Activated CD8-positive, alpha-beta memory T cell treated with anti-CD3 and anti-CD28 coated beads, Interleukin-2, amount 50 U/mL, for 4 hours (primary cell): ENCODE data around the gene PGLYRP2.

Experiments
- DNase-seq: peaks from one replicate; pipeline ENCODE4 v3.0.0-alpha.2; 2020

Gene PGLYRP2

DNA sequence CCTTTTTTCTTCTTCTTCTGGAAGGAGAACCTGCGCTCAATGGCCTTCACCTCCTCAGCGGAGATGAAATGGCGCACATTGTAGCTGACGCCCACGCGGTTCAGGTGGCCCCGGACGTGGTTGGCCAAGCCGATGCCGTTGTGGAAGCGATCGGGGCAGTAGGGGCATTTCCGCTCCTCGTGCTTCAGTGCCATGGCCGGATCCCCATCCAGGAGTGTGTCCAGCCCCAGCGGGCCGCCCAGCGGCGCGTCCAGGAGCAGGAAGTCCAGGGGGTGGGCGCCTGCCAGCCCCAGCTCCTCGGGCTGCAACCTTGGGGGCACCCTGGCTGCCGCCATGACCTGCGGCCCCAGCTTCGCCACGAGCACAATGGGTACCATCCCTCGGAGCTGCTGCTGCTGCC lies 40.7 kb downstream of the PGLYRP2 start:
- no peak for DNase-seq

DNA sequence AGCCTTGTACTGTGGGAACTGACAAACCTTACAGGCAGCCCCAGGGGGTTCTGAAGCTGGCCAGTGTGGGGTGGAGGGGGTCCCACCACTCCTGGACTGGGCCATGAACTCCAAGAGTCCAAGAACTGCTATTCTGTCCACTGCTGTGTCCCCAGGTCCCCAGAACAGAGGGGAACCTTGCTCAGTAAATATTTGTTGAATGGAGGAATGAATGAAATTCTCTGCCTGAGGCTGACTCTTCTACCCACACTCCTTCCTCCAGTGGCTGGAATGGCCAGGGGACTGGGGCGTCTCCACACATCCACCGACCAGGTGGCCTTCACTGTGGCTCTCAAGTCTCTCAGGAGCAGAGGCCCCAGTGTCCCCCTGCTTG lies 41.2 kb downstream of the PGLYRP2 start:
- DNase-seq: no peak

DNA sequence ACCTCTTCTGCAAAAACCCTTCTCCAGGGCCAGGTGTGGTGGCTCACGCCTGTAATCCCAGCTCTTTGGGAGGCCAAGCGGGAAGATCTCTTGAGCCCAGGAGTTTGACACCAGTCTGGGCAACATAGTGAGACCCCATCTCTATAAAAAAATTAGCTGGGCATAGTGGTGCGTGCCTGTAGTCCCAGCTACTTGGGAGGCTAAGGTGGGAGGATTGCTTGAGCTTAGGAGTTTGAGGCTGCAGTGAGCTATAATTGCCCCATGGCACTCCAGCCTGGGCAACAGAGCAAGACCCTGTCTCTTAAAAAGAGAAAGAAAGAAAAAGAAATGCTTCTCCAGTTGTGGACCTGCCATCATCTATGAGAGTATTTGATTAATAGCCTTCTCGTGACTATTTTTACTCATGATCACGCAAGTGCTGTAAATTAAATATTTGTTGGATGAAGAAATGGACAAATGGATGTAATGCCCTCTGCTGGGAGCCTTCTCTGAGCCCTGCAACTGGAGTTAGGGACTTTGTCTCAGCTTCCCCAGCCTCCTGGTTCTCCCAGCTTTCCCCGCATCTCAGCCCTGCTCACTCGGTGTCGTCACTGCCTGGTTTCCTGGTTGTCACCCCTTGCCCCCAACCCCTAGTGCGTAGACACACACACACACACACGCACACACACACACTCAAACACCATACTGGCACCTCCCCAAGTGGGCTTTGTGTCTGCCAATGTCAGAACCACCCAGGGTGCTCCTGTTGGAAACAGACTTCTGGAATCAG lies 41.8 kb downstream of the PGLYRP2 start:
- no peak for DNase-seq

DNA sequence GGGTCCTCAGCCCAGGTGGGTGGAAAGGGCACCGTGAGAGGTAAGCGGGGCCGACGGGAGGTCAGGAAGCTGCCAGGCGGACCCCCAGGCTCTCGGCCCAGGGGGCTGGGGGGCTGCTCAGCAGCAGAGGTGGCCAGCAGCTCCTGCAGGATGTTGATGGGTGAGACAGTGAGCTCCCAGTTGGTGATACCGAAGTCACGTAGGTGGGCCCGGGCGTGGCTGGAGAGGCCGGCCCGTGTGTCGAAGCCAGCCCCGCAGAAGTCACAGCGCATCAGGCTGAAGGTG lies 42.5 kb downstream of the PGLYRP2 start:
- DNase-seq: no peak

DNA sequence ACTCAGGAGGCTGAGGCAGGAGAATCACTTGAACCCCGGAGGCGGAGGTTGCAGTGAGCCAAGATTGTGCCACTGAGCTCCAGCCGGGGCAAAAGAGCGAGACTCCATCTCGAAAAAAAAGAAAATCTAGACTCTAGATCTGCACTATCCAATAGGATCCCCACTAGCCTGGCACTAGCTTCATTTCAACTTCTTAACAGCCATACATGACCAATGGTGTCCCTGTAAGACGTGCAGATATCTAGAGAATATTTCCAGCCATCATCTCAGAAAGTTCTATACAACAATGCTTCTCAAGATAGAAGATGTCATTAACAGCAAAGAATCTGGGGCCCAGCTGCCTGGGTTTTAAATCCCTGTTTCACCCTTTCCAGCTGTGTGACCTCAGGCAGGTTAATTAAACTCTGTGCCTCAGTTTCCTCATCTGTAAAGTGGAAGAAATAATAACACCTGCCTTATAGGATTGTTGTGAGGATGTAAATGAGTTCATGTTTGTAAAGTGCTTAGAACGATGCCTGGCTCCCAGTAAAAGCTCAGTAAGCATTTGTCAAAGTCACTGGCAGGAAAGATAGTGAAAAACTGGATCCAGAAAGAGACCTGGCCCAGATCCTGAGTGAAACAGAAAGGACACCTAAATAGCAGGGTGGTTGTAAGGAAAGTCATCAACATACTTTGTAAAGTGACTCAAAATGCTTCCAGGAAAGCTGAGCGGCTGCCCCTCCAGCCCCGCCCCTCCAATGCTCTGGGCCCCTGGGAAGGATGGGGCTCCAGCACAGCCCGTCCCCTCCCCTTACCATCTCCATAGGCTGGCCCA lies 43.1 kb downstream of the PGLYRP2 start:
- no peak for DNase-seq

DNA sequence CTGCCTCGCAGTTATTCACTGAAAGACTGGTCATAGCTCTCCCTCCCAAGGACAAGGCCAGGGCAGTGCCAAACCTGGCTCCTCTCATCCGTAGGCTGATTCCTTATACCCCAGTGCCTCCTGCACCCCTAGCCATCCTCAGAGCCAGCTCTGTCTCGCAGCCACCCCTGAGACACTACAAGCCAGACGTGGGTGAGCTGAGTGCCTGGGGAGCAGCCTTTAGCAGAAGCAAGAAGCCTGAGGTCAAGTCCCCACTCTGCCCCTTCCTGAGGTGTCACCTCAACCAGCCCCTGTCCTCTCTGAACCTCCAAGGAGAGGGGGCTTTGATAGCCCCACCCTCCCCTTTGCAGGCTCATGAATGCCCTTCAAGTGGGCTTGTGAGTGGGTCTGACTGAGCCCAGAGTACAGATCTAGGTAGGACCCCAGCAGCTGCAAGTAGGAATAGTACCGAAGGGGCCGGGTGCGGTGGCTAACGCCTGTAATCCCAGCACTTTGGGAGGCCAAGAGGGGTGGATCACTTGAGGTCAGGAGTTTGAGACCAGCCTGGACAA lies 45.7 kb downstream of the PGLYRP2 start:
- no peak for DNase-seq

DNA sequence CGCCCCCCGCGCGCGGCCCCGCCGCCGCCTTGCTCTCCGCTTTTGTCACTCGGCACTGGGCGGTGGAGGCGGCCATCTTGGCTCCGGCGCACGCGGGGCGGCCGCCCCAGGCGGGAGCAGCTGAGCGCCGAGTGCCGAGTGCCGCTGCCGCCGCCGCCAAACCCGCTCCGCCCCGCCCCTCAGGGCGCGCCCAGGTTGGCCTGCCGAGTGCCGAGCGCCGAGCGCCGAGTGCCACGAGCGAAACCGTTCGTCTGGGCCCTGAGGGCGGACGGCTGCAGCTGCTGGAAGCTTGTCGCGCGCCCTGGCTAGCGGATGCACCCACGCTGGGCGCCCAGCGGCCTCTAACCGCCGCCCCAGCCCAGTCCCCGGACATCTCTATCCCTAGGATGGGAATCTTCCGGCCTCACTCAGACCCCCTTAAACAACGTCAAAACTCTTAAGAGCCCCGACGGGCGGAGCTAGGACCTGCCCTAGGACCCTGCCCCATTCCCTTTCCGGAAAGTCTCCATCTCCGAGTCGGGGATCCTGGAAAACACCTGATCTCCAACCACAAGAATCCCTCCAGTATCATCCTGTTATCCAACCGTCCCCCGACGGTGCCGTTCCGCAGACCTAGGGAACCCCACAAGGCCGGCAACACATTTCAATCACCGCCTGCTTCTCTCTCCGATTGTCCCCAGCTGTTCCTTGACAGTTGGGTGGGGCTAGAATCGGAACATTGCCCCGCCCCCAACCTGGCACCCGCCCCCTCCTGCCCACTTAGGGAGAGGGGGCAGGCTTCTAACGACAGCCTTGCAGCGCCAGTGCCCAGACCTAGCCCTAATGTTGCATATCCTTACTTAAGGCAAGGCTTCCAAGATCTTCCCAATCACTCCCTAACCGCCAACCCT lies 46.4 kb downstream of the PGLYRP2 start:
- peak; percentile 95 for DNase-seq

DNA sequence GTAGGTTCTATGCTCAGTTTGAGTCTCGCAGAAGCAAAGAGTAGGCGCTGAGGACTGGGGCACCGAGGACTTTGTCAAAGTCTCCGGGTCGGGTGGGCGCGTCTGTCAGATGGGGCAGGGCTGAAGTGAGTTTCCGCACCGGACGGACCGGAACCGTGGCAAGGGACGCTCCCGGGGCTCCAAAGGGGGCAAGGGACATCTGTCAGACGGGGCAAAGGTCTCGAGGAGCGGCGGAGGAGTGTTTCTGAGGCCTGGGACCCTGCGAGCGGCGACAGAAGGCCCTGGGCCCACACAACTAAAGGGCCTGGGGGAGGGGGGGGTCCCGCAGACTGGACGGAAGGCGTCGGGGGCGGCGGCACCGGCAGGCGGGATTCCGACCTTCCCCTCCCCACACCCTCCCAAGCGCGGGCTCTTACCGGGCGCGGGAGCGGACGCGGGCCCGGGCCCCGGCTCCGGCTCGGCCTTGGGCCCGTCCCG lies 47.2 kb downstream of the PGLYRP2 start:
- DNase-seq: peak; percentile 31

DNA sequence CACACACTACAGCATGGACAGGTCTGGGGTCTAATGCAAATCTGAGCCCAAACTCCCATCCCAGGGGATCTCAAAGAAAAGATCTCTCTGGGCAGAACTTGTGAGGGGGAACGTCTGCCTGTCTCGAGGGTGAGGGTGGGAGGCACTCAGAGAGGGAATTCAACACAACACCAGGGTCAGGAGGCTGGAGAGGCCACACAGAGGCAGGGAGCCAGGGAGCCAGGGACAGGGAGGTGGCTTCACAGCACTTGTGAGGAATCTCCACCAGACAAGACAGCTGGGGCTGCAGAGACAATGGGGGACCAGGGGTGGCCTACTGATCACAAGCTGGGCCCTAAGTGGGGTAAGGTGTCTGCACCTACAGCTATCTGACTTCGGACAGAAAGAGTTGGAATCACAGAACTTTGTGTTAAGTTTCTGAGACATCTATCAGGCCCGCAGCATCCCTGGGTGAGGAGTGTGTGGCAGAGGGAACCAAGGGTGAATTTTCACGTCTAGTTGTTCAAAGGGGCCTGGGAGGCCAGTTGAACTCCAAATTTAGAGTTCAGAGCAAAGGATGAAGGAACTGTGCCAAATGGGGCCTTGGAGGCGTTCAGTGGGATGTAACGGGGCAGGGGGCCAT lies 47.8 kb downstream of the PGLYRP2 start:
- DNase-seq: no peak

DNA sequence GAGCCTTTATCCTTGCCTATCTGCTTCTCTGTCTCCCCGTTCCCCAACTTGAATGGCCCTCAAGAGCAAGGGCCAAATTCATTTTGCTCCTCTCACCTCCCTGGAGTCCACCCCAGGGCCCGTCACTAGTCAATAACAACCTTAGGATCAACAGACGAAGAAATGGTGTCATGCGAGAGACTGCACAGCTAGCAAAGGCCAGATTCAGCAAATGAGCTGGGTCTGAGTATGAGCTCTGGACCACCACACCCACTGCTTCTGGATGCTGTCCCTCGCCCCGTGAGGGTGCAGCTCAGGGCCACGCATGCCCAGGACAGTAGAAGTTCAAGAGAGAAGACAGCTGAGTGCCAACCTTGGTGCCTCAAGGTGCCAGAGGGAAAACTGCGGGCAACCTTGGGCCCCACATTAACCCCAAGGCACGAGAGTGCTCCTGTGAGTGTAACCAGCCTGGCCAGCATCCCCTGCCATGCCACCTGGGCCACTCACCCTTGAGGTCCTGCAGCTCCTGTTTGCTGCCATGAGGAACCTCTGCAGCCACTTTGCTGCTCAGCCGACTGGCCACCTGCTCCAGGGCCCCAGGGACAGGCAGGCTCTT lies 48.7 kb downstream of the PGLYRP2 start:
- no peak for DNase-seq

DNA sequence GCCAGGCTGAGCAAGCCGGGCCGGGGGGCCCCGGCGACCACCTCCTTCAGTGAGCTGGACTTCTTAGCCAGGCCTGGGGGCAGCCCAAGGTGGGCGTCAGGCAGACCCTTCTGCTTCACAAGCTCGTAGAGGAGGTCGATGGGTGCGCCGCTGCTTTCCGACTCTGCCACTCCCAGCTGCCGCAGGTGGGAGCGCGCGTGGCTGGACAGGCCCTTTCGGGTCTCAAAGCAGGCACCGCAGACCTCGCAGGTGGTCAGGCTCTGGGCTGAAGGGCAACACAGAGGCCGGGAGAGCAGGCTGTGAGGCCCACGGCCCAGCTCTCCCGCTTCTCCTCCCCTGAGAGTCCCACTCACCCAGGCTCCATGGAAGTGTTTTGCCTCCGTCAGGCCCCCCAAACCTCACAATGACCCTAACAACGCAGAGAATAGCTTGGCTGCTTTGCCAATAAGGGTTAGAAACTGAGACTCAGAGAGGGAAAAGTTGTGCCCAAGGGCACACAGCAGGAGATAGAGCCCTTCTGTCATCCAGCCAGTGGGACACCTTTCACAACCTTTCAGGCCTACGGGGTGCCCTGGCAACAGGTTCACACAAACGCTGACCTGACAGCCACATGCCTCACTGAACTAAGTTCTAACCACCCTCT lies 49.4 kb downstream of the PGLYRP2 start:
- no peak for DNase-seq

DNA sequence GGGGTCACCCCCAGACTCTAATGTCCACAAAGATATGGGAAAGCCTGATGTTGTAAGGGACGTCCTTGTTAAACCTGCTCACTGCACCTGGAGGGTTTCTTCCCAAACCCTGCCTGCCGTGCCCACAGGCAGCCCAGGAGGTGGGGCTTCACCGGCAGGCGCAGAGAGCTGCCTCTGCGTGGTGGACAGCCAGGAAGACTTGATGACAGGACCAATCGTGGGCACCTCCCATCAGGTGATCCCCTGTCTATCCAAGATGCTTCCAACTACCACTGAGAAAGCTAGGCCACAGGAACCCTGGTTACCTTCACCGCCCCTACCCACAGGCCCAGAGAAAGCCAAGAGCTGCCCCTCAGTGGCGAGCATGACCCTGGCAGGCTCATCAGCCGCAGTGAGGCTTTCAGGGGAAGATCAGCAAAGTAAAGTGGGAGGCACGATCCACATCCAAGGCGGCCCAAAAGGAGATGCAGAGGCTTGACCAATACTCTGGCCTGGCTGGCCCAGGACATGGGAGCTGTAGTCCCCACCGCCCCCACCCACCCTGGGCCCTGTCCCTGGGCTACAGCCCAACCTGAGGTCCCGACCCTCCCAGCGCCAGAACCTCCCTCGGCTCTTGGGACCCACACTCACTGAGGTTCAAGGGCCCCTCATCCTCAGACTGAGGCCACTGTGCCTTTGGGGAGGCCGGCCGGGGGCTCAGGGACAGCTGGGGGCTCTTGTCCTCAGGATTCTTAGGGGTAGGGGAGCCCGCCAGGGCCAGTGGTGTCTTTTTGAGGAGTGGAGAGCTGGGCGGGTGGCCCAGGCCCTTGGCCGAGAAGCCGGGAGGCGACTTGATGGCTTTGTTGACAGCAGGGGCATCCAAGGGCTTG lies 50.1 kb downstream of the PGLYRP2 start:
- no peak for DNase-seq

DNA sequence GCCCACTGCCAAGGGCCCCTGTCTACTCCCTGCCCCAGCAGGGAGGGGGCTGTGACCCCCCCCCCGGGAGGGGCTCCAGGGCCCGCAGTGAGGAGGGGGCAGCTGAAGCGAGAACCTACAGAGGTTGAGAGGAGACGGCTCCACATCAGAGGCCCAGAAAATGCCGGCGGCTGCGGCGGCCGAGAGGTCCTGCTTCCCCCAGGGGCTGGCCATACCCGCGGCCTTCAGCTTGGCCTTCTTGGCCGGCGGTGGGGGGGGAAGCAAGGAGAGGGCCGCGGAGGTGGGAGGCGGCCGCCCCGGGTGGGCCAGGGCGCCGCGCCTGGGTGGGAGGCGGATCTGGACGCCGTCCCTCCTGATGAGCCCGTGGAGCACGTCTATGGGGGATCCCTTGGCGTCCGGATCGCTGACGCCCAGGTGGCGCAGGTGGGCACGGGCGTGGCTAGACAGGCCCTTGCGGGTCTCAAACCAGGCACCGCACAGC lies 51.3 kb downstream of the PGLYRP2 start:
- no peak for DNase-seq

DNA sequence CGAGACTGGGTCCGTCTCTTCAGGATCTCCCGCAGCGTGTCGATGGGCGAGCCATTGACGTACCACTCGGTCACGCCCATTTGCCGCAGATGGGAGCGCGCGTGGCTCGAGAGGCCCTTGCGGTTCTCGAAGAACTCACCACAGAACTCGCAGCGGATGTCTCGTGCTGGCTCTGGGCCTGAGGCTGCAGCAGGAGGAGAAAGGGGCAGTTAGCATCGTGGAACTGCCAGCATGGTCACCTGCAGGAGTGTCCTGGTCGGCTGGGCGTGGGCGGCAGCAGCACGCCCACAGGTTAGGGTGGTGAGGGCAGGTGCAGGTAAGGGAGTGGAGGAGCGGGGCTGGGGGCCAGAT lies 52.0 kb downstream of the PGLYRP2 start:
- no peak for DNase-seq

DNA sequence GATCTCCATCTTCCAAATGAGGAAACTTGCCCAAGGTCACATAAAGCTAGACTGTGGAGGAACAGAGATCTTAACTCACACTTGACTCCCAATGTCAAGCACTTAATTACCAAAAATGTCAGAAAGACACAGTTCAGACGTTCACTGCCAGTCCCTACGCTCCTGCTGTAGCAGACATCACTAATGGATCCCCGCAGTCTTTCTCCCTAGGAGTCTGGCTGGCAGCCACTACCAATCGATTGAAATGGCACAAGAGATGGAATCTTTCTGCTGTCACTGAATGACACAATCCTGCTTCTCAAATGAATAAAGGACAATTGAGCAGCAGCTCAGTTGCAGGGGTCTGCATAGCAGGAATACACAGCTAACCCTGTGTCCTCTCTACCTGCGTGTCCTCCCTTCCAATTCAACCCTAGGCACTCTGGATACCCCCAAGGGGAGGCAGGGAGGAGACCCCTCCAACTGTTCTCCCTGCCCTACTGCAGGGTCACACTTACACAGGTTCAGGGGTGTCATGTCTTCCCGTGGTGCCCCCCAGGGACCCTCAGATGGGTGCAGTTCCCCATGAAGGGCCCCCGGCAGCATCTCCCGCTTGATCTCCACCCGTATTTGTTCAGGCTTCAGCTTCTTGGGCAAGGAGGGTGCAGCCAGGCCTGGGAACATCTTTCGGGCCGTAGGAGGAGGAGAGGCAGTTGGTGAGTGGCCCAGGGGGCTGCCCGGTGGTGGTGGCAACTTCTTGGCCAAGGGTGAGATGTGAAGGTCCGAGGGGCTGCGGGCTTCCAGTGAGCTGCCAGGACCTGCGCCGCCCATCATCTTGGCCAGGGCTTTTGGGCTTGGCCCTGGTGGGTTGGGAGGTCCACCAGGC lies 52.6 kb downstream of the PGLYRP2 start:
- no peak for DNase-seq

DNA sequence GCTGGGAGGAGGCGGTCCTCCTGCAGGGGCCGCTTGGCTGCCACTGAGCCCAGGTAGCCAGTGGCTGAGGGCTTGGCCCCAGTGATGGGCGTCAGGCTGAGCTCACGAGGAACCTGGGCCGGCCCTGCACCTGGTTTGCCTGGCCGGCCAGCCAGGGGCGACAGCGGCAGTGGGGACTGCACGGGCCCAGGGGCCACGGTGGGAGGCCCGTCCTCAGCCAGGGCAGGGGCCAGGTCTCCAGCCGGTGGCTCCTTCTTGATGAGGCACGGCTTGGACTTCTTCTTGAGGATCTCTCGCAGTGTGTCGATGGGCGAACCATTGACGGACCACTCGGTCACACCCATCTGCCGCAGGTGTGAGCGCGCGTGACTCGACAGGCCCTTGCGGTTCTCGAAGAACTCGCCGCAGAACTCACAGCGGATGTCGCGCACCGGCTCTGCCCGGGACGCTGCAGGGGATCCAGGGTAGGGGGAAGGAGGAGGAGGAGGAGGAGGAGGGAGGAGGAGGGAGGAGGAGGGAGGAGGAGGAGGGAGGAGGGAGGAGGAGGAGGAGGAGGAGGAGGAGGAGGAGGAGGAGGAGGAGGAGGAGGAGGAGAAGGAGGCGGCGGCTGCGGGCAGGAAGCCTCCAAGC lies 53.9 kb downstream of the PGLYRP2 start:
- no peak for DNase-seq

DNA sequence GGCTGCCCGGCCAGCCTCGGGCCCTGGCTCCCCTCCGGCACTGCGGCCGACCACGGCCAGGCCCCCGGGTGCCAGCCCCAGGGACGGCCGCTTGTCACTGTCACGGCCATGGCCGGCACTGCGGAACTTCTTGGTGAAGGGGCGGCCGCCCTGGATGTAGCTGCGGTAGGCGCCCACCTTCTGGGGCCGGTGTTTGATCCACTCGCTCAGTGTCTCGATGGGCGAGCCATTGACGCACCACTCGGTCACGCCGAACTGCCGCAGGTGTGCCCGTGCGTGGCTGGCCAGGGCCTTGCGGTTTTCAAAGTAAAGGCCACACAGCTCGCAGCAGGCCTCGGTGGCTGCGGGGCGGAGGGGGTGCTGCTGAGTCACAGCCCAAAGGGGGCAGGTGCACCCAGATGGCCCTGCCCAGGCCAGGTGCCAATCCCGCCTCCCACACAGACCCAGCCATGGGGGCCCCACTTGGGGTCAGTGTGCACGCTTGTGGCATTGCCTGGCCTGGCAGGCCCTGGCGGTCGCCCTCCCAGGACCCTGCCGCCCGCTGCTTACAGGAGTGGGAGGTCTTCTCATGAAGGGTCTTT lies 54.5 kb downstream of the PGLYRP2 start:
- no peak for DNase-seq

DNA sequence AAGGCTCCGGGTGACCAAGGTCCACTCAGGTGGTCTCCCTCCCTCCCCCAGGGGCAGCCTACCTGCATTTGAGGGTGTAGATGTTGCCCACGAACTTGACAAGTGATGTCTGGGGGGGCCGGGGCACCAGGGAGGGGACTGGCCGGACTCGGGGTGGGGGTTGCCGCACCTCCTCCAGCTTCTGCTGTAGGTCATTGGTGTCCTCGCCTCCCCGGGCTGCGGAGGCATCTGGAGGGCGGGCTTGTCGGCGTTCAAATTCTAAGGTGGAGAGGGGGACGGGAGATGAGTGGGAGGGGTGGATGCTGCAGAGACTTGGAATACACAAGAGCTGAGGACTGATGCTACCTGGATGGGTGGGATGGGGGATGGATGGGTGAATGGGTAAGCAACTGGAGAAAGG lies 55.2 kb downstream of the PGLYRP2 start:
- no peak for DNase-seq

DNA sequence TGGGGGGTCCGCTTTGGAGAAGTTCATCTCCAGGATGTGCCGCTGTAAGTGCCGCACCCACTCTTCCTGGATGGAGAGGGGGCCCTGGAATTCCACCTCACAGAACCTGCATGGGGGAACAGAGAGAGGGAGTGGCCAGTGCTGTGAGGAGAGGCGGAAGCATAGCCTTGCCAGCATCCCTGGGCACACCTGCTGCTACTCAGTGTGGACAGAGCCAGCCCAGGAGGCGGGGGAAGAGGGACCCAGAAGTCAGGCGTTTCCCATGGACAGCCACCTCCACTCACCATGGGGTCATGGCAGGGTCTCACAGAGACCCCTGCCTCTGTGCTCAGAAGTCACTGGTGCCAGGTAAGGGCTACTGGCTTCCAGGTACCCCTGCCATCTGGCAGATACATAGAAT lies 56.2 kb downstream of the PGLYRP2 start:
- no peak for DNase-seq
